ENCODE results near the gene MAST4. TPM values are rescaled to one million over a fixed set of nuclear protein-coding genes. Genes with fewer than 3 reads are reported as not detected.

The MAST4 gene
- total RNA-seq, 1 donor from 2014 or later = 109 TPM

DNA sequence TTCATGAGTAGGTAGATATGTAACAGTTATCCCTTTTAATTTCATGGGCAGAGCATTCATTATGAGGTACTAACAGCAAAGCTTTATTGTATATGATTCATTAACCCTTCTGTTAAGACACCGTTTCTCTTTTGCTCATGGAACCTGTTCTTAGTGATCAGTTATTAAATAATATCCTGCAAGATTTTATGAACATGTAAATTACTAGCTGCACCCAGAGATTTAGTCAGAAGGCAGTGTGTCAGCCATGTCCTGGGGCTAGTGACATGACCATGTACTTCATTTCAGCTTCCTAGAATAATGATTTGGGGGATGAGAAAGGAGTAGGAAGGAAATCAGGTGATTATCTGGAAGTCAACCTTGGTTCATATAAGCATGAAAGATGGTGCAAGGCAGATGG lies 7.0 kb downstream of the MAST4 start:
- DNase-seq (ENCODE audit: extremely low read depth, low read depth, low spot score) = no peak

- no peak for DNase-seq (ENCODE audit: extremely low read depth, low read depth, low spot score)
Measured at GRCh38 chr5:66603881-66604280, 7.7 kb downstream of the MAST4 start.

GRCh38 chr5:66606713-66607112 lies 10.5 kb downstream of the MAST4 start:
- no peak for DNase-seq (ENCODE audit: extremely low read depth, low read depth, low spot score)

GRCh38 chr5:66608501-66608900 lies 12.3 kb downstream of the MAST4 start:
- DNase-seq (ENCODE audit: extremely low read depth, low read depth, low spot score) = no peak

DNA sequence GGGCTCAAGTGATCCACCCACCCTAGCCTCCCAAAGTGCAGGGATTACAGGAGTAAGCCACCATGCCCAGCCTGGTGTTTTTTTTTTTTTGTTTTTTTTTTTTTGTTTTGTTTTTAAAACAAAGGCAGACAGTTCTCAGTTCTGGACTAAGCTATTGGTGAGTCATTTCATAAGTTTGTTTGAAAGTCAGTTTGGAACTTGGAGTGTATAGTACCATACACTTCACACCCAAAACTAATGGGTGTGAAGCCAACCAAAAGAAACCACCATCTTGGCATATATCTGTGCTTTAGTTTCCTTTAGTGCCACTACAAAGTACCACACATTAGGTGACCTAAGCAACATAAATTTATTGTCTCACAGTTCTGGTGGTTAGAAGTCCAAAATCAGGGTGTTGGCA lies 13.4 kb downstream of the MAST4 start:
- no peak for DNase-seq (ENCODE audit: extremely low read depth, low read depth, low spot score)

DNA sequence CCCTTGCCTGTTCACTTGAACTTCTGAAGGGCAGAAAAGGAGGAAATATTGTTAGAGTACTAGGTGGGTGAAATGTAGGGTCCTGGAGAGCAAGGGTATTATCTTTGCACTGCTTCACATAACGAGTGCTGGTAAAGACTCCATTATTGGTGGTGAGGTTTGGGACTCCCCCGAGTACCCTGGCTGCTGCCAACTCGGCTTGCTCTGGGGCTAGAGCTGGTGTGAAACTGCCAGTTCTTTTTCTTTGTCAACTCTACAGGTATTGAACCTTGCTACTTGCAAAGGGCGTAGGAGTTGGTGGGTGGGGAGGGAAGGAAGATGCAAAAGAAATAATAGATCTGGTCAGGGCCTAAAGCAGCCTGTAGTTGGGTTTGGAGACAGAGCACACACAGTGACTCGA lies 16.0 kb downstream of the MAST4 start:
- no peak for DNase-seq (ENCODE audit: extremely low read depth, low read depth, low spot score)

DNA sequence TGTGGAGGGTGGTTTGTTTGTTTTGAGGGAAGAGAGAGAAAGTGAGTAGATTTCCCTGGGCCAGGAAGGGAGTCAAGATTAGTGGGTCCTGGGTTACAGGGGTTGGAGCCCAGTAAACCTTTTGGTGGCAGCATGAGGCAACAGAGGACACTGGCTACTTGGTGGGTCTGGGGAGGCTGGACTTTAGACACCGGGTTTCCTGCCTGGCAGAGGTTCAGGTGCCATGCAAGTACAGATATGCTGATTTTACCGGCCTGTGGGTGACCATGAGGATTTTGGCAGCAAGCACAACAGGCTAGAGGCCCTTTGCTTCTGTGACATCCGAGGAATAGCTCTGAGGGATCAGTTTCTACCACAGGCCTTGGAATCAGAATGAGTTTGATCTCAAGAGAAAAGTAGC lies 18.9 kb downstream of the MAST4 start:
- DNase-seq (ENCODE audit: extremely low read depth, low read depth, low spot score) = no peak

- no peak for DNase-seq (ENCODE audit: extremely low read depth, low read depth, low spot score)
Measured at GRCh38 chr5:66615894-66616293, 19.7 kb downstream of the MAST4 start.

DNA sequence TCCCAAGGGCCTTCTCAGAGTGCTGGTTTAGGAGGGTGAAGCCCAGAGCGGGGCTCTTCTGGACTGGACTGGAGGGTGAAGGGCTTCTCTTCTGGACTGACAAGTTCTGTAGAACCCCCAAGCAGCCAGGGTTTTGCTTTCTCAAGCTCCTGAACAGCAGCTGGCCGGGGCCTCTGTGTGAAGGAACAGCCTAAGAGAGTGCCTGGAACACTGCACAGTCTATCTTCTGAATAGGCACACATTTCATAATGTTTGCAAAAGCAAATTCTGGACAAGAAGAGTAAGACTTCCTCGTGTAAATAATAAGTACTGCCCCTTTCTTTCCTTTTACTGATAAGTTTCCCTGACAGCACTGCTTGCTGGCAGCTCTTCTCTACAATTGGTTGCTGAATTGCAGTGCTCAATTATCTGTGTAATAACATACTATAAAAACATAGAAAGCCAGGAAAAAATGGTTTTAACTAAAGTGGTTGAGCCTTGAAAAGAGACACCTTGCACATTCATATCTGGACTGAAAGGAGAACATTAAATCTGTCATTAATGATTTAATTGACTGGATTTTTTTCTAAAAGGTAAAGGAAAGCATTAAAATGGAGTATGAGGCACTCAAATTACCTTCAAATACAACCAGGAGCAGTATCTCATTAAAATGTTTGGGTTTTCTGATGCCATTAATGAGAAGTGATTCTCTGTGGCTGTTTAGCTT lies 20.5 kb downstream of the MAST4 start:
- no peak for DNase-seq (ENCODE audit: extremely low read depth, low read depth, low spot score)

DNA sequence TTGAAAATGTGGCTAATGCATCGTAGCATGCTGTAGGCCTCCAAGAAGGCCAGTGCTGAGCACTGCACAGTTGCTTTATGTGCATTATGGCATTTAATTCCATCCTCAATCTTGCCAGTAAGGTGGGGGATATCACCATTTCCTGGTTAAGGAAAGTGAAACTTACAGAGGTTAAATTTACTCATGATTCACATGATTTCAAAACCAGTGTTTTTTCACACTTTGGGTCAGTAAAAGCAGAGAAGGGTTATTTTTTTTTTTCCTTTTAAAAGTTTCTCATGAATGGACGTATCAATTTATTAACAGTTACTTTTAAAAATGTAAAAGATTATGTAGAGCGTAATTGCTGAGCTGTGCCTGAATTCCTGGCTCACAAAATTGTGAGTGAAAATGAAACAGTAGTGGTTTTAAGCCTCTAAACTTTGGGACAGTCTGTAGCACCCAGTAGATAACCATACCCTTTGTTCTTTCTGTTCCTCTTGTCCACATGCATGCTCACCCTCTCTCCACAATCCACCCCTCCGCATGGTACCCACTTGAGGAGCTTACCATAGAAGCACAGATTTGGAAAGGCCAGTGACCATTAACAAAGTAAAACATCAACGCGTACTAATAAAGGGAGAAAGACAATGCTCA lies 21.2 kb downstream of the MAST4 start:
- no peak for DNase-seq (ENCODE audit: extremely low read depth, low read depth, low spot score)

GRCh38 chr5:66617991-66618768 lies 22.0 kb downstream of the MAST4 start:
- no peak for DNase-seq (ENCODE audit: extremely low read depth, low read depth, low spot score)

DNA sequence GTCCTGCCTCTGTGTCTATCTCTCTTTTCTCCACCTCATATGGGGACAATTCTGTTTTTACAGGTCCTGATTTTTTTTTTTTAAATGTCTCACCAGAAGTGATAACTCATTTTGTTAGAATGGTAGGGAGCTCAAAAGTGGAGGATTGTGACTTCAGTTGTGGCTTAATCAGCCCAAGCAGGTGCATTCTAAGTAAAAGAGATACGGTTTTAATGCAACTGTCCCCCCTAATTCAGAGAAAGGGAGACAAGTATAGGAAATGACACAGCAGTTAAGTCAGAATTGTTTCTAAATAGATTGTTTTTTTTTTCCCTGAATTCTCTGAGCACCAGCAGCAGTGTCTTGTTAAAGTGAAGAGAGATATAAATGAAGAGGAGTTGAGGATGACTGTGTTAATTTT lies 24.5 kb downstream of the MAST4 start:
- DNase-seq (ENCODE audit: extremely low read depth, low read depth, low spot score) = no peak

GRCh38 chr5:66621146-66621545 lies 25.0 kb downstream of the MAST4 start:
- DNase-seq (ENCODE audit: extremely low read depth, low read depth, low spot score) = no peak

DNA sequence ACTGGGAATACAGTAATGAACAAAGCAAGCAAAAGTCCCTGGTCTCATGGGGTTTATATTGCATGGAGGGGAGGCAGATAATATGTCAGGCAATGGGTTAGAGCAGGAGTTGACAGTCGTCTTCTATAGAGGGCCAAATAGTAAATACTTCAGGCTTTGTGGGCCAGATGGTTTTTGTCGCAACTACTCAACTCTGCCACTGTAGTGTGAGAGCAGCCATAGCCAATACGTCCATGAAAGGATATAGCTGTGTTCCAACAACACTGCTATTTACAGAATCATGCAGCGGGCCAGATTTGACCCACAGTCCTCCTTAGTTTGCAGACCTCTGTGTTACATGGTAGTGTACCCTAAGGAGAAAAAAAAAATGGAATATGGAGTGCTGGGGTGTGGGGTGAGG lies 25.5 kb downstream of the MAST4 start:
- DNase-seq (ENCODE audit: extremely low read depth, low read depth, low spot score) = no peak

- no peak for DNase-seq (ENCODE audit: extremely low read depth, low read depth, low spot score)
Measured at GRCh38 chr5:66628561-66628960, 32.4 kb downstream of the MAST4 start.

GRCh38 chr5:66629446-66629845 lies 33.3 kb downstream of the MAST4 start:
- DNase-seq (ENCODE audit: extremely low read depth, low read depth, low spot score) = no peak

DNA sequence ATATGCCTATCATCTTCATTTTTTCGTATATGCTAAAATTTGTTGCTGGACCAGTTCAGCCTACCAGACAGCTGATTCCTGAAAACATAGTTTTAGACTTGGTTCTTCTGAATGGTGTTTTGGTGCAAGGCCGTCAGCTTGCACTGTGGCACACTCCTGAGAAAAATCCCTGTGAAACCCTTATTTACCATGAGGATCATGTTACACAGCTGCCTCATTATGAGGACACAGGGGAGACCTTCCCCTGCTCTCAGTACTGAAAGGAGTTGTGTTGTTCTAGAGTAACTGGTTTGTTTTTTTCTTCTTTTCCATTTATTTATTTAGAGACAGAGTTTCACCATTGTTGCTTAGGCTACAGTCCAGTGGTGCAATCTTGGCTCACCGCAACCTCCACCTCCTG lies 37.6 kb downstream of the MAST4 start:
- DNase-seq (ENCODE audit: extremely low read depth, low read depth, low spot score) = no peak

DNA sequence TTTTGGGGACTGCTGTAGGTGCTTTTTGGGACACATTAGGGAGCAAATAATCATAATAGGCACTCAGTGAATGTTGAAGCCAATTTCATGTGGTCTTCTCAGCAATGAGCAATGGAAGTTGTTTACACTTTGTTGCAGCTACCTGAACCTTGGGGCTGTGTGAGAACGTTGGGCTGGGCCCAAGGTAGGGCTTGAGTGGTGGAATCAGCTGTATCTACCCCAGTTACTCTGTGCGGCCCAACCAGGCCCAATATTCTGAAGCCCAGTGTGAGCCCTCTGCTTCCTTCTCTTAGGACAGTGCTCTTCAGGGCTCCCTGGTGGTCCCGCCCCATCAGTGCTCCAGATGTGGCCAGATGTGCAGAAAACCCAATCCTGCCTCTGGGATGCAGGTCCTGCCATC lies 38.4 kb downstream of the MAST4 start:
- no peak for DNase-seq (ENCODE audit: extremely low read depth, low read depth, low spot score)

GRCh38 chr5:66637994-66638393 lies 41.8 kb downstream of the MAST4 start:
- DNase-seq (ENCODE audit: extremely low read depth, low read depth, low spot score) = no peak

DNA sequence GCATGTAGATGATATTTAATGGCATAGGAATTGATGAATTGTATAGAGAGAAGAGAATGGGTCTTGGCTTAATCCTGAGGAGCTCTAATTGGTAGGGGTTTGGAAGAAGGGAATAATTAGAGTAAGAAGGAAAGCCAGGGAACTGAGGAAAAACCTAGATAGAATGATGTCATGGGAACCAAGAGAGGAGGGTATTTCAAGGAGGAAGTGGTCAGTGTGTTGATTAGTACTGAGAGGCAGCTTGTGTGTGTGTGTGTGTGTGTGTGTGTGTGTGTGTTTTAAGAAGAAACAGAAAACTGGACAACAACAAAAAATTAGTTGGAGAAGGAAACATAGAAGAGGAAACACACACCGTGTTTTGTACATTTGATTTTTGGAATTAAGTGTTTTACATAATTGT lies 42.8 kb downstream of the MAST4 start:
- no peak for DNase-seq (ENCODE audit: extremely low read depth, low read depth, low spot score)

DNA sequence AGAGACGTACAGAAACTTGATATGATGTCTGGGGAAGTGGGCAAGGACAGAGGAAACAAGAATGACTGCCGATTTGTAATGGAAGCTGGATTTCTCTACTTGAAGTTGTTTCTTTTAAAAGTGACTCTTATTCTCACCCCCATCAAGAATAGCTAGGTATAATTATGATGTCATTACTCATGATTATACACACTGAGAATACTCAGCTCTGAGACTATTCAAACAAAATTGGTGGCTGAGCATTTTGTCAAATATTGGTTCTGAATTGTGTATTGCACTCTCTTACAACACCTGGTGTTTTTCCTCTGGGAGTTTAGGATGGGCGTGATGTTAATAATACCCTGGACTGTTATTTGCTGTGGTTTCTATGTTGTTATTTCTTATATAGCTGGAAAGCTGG lies 46.3 kb downstream of the MAST4 start:
- no peak for DNase-seq (ENCODE audit: extremely low read depth, low read depth, low spot score)

DNA sequence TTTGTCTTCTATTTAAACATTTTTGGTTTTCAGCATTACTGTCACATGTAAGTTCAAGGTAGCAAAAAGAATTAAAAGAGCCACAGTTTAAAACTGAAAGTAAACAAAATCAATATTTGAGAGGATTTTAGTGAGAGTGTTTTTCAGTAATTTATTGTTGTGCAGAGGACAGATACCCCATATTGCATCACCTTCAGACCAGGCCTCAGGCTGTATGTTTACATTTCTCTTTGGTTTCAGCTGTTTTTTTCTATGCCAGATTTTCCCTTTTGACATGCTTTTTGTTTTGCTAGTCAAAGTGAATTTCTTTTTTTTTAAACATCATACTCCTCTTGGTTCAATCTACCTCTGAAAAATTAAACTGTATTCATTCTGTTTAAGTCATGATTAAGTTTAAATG lies 47.2 kb downstream of the MAST4 start:
- DNase-seq (ENCODE audit: extremely low read depth, low read depth, low spot score) = no peak
